GM19397 (cell line): ENCODE results near the gene ATRIP.
A peak's percentile ranks its signal among the peaks of the same experiment; 100 is the strongest.
"Not testable (repeated sequence)": the region's sequence is repeated elsewhere in the genome, so short reads cannot be mapped to it uniquely, and the experiment has no call there.

Source experiments
- ATAC-seq: cut with Tn5 transposase; IDR thresholded peaks from one replicate; pipeline ENCODE4 v1.9.1; 2021; ENCODE audit warnings: mild to moderate bottlenecking, moderate library complexity; ENCODE audit not compliant: unreplicated experiment

Gene ATRIP

DNA sequence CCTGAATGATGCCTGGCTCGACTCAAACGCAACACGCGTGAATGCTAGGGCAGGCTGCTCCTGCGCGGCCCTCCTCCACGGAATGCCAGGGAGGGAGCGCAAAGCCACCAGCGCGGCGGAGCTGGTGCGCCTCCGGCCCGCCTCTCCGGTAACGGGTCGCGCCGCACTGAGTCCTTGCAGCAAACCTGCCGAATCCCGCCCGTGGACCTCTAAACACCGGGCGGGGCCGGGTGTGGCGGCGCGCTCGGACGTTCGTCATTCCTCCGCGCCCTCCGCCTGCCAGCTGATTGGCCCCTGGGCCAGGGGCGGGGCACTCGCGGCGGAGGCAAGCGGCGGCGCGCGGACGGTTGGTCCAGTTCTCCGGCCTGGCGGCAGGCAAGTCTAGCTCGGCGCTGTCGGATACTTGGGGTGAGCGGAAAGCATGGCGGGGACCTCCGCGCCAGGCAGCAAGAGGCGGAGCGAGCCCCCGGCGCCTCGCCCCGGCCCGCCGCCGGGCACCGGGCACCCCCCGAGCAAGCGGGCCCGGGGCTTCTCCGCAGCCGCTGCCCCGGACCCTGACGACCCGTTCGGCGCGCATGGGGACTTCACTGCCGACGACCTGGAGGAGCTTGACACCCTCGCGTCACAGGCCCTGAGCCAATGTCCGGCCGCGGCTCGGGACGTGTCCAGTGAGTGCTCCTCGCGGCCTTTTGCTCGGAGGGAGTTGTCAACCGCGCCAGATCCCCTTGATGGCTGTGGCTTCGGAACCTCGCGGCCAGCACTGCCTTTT is at the start of gene ATRIP:
Gene ATRIP, plus strand, starts transcription at position 313 of the 769 bp plus-strand sequence. Its CDS starts 109 bp downstream, at position 422.
- peak; percentile 91 for ATAC-seq

DNA sequence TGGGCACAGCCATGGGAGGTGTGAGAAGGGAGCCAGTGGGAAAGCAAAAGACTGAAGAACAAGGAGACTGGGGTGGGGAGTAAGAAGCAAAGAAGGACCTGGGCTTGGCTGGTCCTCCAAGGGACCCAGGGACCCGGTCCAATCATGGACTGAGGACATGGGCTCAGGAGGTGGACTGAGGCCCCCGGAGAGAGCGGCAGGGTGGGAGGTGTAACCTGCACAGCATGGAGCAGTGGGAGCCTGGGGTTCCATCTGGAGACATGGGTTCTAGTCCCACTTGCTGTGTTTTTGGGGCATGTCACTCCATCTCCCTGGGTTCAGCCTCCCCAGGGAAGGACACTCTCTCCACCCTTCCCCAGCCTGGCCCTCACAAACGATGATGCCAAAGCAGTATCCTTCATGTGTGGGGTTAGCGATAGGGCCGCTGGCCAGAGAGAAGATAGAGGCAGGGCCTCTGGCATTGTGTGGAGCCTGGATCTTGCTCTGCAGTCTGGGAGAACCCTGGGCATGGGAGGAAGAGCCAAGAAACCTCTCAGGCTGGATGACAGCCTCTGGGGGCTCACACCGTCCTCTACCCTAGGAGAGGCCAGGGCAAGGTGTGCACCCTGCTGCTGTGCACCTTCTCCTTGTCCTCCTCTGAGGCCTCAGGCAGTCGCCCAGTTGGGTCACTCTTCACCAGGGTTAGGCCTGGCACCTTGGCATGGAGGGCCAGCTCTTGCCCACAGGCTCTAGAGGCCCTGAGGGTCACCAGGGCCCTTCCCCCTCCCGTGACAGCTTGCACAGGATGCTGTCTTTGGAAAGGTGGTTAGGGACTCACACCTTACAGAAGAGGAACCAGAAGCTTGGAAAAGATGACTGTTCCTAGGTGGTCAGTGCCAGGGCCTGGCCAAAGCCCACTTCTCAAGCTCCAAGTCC is 48.5 kb upstream of the ATRIP start:
- ATAC-seq: no peak

DNA sequence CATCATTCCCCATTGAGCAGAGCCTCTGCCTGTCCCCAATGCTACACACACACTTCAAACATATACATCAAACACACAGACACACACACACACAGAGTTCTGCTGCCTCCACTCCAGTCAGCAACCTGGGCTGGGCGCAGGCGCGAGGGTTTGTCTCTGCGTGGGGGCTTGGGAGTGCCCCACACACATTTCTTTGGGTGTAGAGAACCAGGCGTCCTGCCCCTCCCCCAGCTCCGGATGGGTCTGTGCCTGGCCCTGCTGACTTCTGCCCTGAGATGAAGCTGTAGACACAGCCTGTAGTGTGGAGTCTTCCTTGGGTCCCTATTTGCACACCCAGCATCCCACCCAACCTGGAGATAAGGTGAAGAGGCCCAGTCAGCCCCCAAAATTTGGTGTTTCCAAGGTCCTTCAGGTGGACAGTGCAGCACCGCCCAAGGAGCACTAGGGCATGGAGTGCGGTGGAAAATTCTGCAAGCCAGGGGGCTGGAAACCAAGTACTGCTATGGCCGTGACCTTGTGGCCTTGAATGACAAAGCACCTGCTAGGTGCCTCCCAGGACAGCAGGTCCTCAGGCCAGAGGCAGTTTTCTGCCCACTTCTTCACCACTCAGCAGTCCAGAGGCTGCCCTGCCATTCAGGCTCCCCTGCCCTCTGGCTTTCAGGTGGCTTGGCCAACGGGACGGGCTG is 47.7 kb upstream of the ATRIP start:
- no peak for ATAC-seq

DNA sequence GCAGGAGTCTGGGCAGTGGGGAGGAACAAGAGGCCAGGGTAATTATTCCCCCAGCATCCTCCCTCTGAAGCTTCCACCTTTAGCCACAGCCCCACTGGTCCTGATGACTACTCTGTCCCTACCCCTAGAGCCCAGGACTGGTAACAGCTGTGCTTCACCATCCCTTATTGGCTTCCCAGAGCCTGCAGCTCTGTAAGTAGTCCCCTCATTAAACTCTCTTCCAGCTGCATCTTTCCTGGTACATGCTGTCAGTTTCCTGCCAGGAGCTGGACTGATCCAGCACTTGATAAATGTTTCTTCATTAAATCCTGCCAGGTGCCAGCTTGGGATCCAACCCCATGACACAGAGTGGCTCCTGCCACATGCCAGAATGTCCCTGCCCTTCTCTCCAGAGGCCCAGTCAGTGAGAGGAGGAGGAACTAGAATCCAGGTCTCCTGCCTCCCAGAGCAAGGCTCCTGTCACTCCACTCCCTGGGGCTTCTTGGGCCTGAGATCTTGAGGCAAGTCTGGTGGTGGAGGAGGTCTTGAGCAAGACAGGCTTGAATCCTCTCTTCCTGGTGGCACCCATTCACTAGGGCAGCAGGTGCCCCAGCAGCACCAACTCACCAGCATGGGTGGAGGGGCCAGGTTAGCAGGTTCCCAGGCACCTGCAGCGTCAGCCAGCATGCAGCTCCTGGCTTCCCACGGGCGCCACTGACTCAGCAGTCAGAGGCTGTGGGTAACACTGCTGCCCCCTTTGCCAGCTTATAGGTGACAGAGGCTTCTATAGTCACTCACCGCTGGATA is 47.0 kb upstream of the ATRIP start:
- no peak for ATAC-seq

DNA sequence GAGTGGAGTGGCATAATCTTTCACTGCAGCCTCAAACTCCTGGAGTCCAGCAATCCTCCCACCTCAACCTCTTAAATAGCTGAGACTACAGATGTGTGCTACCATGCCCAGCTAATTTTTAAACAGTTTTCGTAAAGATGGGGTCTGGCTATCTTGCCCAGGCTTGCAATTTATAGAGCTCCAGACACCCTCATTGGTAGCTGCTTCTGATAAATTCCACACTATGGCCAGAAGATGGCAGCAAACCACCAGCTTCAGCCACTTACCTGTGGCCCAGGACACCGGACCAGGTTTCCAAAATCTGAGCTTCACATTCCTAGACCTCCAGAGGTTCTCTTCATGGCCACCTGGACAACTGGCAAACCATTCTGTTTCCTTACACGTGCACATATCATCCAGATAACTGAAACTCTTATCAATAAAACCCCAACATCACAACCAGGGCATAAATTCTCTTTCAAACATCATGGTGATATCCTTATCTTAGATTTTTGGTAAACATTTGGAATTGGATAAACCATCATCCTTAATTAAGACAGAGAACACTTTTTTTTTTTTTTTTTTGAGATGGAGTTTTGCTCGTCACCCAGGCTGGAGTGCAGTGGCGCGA is 45.6 kb upstream of the ATRIP start:
- no peak for ATAC-seq

DNA sequence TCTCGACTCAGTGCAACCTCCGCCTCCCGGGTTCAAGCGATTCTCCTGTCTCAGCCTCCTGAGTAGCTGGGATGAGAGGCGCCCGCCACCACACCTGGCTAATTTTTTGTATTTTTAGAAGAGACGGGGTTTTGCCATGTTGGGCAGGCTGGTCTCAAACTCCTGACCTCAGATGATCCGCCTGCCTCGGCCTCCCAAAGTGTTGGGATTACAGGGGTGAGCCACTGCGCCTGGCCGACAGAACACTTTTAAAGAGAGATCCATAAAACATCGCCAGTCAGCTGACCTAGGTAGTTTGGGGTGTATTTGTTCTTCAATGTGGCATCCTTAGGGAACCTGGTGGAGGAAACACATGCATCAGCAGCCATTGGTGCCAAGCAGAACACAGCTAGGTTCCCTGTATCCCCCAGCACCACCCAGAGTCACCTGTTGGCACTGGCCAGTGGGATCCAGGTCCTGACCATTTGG is 45.1 kb upstream of the ATRIP start:
- ATAC-seq: not testable (repeated sequence)

DNA sequence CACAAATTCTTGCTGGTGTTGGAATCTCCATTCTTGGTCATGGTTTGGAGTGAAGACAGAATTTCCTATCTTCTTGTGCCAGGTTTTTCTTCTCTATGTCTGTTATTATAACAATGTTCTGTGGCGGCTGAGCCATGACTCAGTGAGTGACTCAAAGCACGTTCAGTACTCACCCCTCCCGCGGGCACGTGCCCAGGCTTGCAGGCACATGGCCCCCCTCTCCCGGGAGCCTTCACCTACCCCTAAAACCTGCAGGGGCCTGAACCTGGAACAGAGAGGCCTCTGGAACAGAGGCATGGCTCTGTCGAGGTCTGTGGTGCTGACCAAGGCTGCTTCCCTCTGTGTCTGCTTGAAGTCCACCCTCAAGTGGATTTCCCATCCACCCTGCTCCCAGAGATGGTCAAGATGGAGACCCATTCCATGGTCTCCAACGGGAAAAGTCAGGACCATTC is 44.2 kb upstream of the ATRIP start:
- ATAC-seq: no peak

DNA sequence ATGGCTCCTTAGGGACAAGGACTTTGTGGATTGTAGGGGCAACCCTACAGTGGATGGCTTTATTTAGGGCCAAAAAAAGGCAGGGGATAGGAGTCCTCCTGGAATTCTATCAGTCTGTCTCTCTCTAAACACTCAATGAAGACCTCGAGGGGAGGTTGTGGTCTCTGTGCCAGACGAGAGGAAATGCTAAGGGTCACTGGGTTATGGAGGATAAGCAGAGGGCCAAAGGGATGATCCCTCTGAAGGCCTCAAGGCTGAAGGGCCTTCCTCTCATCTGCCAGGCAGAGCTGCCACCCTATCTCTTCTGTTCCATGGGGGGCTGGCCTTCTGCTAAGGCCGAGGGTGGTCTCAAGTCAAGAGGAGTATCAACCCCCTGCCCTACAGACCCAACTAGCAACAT is 43.6 kb upstream of the ATRIP start:
- no peak for ATAC-seq

DNA sequence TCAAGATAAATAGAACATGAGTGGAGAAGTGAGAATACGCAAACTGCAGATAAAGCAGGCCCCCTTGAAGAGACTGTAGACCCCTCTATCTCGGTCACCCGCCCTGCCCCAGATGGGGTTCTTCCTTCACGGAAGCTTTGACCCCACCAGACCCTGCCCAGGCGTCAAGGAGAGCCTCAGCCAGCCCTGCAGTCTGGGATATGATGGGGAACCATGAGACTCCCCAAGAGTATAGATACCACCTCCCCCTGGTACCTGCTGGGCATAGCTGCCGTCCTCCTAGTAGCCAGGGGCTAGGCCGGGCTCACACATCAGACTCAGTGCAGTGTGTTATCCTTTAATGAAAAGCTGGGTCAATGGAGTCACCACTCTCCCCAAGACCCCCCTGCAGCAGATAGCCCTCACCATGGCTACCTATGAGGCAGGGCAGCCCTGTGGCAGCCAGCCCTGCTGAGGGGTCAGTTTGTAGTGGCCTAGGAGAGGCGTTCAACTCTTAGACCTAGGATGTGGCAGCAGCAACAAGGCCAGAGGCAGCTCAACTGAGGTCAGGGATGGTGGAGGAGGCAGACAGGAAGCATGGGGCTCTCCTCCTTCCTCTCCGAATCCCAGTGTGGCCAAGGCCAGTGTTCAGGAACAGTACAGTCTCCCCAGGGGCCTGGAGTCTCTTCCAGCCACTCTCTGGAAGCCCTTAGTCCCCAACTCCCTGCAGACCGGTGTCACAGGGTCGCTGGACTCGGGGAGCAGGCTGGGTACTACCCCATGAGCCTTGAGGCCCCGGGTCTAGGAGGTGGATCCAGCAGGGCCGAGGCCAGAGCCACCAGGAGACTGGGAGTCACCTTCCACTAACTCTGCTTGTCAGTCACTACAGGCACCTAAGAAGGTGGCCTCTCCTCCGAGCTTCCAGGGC is 42.8 kb upstream of the ATRIP start:
- ATAC-seq: no peak

DNA sequence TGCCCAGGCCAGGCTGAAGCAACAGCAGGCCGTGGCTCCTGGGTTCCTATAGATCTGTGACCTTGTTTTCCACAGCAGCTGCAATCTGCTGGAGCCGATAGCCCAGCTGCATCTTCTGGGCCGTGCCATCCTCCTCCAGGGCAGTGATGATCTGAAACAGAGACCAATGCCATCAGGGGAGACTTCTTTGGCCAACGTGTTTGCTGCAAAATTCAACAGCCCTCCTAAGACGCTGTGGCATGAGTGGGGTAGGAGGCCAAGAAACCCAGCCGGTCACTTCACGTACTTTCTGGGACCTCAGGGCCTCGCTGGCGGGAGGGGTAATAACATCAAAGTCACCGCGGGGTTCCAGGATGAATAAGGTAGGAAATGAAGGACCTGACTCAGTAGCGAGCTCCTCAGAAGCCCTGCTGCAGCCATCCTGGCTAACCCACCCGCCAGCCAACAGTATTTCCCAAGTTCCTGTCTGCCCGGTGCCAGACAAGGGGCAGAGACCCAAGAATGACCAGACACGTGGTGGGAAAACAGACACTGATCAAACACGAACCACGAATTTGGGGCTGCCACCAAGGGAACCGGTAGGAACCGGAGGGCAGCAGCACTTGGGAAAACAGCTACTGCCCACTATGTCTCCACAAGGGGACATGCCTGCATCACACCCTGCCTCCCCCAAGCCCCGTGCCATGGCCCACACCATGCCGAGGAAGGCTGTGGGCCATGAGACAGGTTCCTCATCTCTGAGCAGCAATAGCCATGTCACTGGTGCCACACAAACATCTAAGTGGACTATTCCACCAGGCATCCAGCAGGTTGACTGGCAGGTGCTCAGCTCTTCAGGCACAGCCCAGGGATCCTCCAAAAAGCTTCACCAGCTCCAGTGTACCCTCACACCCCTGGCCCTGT is 41.8 kb upstream of the ATRIP start:
- ATAC-seq: no peak

DNA sequence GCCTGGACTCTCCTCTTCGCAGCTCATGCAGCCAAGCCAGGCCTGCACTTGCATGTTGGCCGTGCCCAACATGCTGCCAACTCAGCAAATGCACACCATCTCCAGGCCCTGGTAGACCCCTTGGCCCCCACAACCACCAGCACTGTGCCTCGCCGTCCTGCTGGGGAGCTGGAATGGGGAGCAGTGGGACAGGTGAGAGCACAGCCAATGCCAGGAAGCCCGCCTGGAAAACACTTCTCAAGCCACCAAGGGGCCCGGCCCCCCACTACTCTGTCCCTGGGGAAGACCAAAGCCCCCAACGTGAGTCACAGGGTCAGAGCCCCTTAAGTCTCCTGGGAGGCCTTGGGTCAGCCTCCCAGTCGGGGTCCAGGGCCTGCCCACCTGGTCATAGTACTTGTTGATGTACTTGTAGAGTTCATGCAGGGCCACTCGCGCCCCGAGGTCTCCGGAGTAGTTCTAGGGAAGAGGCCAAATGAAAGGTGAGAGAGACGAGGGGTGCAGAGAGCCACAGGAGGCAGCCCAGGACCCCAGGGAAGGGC is 41.1 kb upstream of the ATRIP start:
- ATAC-seq: no peak

DNA sequence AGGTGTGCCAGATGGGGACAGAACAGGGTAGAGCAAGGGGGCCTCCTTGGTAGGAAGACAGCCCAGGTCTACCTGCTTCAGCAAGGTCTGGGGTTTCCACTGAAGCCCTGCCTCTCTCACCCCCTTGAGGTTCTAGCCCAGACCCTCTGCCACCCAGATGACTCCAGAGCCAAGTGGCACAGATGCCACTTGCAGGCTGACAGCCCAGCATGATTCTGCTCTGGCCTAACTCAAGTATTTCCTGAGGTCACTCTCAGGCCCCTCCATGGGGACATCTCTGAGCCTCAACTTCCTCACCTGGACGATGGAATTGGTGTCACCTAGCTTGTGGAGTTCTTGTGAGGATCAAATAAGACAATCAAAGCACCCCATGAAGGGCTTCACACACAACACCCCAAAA is 40.6 kb upstream of the ATRIP start:
- ATAC-seq: no peak

DNA sequence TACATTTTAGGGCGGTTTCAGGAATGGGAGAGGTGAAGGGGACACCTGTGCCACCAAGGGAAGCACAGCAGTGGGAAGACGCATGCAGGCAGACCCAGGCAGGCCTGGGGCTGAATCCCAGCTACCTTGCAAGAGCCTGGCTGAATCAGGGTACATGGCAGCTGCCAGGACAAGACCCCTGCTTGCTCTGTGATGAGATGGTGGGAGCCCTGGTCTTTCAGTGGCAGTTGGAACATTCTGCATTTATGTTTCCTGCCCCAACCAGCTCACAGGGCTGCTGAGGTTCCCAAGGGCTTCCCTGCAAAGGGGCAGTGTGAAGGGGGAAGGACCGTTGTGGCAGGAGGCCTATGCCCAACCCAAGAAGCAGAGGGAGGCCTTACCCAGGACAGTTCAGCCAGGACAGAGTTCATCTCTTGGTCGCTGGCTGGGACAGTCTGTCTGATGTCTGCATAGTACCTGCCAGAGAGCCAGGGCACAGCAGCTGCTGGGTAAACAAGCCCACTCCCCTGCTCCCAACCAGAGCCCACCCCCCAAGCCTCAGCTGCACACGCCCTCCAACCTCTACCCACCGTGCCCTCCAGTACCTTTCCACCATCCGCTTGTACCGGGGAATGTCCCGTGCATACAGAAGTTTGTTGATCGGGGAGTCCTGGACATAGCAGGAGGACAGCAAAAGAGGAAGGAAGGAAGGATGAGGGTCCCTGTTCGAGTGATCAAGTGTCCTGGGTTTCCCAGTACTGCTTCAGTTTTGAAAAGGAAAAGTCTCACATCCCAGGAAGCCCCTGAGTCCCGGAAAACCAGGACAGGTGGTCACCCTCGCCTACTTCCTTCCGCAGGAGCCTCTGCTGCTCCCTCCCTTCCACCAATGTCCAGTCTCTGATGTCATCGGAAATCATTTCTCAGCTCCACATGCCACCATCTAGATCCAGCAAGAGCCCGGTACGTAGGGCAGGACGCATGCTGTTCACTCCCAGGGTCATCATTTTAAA is 39.8 kb upstream of the ATRIP start:
- no peak for ATAC-seq

DNA sequence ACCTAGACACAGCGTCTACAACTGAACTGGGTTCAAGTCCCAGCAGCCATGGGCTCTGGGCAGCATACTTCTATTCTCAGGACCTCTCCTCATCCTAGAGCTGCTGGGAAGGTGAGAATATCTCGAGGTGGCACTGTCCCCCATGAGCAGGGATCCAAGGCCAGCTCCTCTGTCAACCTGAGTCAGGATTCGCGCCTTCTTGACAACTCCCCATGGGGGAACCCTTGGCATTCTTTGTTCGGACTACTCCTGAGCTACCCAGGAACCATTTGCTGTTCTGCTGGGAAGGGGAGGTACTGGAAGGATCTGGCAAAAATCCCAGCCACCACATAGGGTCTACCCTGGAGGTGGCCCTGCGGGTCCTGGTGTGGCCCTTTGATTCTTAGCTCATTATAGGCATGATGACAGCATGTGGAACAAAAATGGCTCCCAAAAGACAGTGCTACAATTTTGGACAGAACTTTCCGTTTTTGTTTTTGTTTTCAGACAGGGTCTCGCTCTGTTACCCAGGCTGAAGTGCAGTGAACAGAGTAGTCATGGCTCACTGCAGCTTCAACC is 38.9 kb upstream of the ATRIP start:
- ATAC-seq: no peak

DNA sequence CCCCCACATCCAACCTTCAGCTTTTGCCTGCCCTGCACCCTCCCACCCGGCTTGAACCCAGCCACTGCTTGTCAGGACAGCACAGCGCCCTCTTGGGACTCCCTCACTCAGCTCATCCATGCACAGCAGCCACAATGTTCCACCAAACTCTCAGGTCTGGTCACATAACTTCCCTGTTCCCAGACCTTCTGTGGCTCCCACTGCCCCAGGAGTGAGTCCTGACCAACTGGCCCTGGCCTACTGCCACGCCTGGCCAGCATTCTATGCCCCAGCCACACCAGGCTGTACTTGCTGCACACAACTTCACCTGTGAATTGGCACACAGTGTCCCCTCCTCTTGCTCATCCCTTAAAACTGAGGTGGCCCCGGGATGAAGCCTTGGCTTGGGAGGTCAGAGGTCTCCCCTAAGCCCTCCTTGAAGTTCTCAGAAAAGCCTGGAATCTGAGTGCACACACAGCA is 37.7 kb upstream of the ATRIP start:
- no peak for ATAC-seq
